ENCODE data around the gene UGT1A9.
"Not testable (repeated sequence)": the region's sequence is repeated elsewhere in the genome, so short reads cannot be mapped to it uniquely, and the experiment has no call there.

The UGT1A9 gene

GRCh38 chr2:233671290-233672161, at the start of gene UGT1A9:
Gene UGT1A9 (plus strand): TSS chr2:233671898. CDS start chr2:233671935, 37 bp downstream.
- DNase-seq: no peak

GRCh38 chr2:233627331-233628025, 44.2 kb upstream of the UGT1A9 start:
- no peak for DNase-seq

GRCh38 chr2:233636306-233636705, 35.4 kb upstream of the UGT1A9 start, which contains the start of gene UGT1A10:
Gene UGT1A10 (plus strand): TSS chr2:233636448. CDS start chr2:233636523, 75 bp downstream.
- DNase-seq: not testable (repeated sequence)

GRCh38 chr2:233638836-233639235, 32.9 kb upstream of the UGT1A9 start:
- DNase-seq: no peak

- DNase-seq: no peak
These were observed 31.8 kb upstream of the UGT1A9 start for GRCh38 chr2:233639860-233640259.

- DNase-seq: no peak
These were observed 28.6 kb upstream of the UGT1A9 start for GRCh38 chr2:233643128-233643527.

- DNase-seq: not testable (repeated sequence)
These were observed 25.7 kb upstream of the UGT1A9 start for GRCh38 chr2:233646033-233646432.

- DNase-seq: no peak
These were observed 20.7 kb upstream of the UGT1A9 start for GRCh38 chr2:233650981-233651380.

GRCh38 chr2:233651430-233651829, 20.3 kb upstream of the UGT1A9 start:
- DNase-seq: no peak

- DNase-seq: no peak
These were observed 17.2 kb upstream of the UGT1A9 start for GRCh38 chr2:233654501-233654900.

- no peak for DNase-seq
These were observed 16.7 kb upstream of the UGT1A9 start for GRCh38 chr2:233655043-233655442.

- not testable (repeated sequence) for DNase-seq
These were observed 15.8 kb upstream of the UGT1A9 start for GRCh38 chr2:233655943-233656342.

GRCh38 chr2:233656443-233656842, 15.3 kb upstream of the UGT1A9 start:
- DNase-seq: peak; percentile 30

- no peak for DNase-seq
These were observed 13.1 kb upstream of the UGT1A9 start for GRCh38 chr2:233658610-233659009.

GRCh38 chr2:233663911-233664310, 7.8 kb upstream of the UGT1A9 start:
- DNase-seq: no peak

GRCh38 chr2:233668605-233669260, 3.0 kb upstream of the UGT1A9 start:
- no peak for DNase-seq

GRCh38 chr2:233672886-233673285, 1.2 kb downstream of the UGT1A9 start:
- DNase-seq: no peak

GRCh38 chr2:233673896-233674295, 2.2 kb downstream of the UGT1A9 start:
- DNase-seq: no peak

GRCh38 chr2:233674314-233674713, 2.6 kb downstream of the UGT1A9 start:
- no peak for DNase-seq

GRCh38 chr2:233674995-233675394, 3.3 kb downstream of the UGT1A9 start:
- DNase-seq: no peak

GRCh38 chr2:233676046-233676445, 4.3 kb downstream of the UGT1A9 start:
- DNase-seq: no peak

- no peak for DNase-seq
These were observed 7.5 kb downstream of the UGT1A9 start for GRCh38 chr2:233679196-233679595.

- no peak for DNase-seq
These were observed 8.8 kb downstream of the UGT1A9 start for GRCh38 chr2:233680361-233681045.
